GM12875 (cell line): Measurements from ENCODE around the gene CSTPP1.

Experiments used
- H3K4me3 ChIP-seq: one replicate; pipeline ENCODE4 v1.5.1; 2011; ENCODE audit warnings: low read depth, low read length, control low read depth
- TF ChIP-seq, protein P1 (sequence below): IDR thresholded peaks from 2 replicates; pipeline ENCODE4 v1.5.1; 2011; ENCODE audit warnings: low read depth, mild to moderate bottlenecking, control low read depth, inconsistent platforms, low read length, moderate library complexity, borderline replicate concordance; ENCODE audit not compliant: insufficient read depth

CSTPP1 gene

GRCh38 chr11:46969379-46969778 is 32.8 kb downstream of the CSTPP1 start:
- TF ChIP-seq, protein P1, sequence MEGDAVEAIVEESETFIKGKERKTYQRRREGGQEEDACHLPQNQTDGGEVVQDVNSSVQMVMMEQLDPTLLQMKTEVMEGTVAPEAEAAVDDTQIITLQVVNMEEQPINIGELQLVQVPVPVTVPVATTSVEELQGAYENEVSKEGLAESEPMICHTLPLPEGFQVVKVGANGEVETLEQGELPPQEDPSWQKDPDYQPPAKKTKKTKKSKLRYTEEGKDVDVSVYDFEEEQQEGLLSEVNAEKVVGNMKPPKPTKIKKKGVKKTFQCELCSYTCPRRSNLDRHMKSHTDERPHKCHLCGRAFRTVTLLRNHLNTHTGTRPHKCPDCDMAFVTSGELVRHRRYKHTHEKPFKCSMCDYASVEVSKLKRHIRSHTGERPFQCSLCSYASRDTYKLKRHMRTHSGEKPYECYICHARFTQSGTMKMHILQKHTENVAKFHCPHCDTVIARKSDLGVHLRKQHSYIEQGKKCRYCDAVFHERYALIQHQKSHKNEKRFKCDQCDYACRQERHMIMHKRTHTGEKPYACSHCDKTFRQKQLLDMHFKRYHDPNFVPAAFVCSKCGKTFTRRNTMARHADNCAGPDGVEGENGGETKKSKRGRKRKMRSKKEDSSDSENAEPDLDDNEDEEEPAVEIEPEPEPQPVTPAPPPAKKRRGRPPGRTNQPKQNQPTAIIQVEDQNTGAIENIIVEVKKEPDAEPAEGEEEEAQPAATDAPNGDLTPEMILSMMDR = no peak
- H3K4me3 ChIP-seq = no peak overlapping the region

- TF ChIP-seq, protein P1 = no peak
- no peak overlapping the region for H3K4me3 ChIP-seq
Measured at GRCh38 chr11:46970913-46971625, 34.5 kb downstream of the CSTPP1 start.

GRCh38 chr11:46972343-46972742 is 35.8 kb downstream of the CSTPP1 start:
- no peak overlapping the region for H3K4me3 ChIP-seq
- TF ChIP-seq, protein P1 = no peak

DNA sequence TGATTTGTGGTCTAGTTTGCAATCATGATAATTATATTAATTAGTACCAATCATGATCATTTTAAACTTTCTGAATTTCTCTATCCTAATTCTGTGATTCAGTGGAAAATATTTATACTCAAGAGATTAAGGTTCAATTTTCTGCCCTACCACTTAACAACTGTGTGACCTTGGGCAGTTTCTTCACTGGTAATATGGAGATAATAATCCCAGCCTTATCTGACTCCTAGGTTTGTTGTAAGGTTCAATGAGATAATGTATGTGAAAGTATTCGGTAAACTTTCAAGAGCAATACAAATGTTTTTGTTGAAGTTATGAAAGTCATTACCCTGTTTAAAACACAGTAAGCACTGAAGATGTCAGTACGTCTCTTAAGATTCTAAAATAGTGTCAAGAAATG is 36.3 kb downstream of the CSTPP1 start:
- H3K4me3 ChIP-seq = no peak overlapping the region
- TF ChIP-seq, protein P1 = no peak

DNA sequence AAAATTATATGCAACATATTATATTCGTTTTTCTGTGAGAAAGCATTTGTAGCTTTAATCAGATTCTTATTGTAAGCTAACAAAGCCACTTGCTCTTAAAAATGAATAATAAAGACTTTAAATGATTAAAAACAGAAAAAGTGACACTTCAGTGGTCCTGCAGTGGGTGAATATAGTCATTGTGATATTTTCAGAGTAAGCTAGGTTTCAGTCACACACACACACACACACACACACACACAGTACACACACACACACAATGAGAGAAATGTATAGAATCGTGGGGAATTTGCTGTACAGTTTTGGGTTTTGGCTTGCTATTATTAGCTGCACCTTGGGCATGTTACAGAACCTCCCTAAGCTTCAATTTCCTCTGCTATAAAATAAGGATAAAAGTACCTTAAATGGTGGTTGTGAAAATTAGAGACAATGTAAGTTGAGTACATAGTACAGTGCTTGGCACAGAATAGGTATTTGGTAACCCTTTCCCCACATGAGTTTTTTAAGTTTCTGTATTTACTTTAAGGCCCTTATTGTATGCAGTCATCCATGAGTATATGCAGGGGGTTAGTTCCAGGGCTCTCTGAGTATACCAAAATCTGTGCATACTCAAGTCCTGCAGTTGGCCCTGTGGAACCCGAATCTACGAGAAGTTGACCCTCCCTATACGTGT is 39.8 kb downstream of the CSTPP1 start:
- TF ChIP-seq, protein P1 = no peak
- H3K4me3 ChIP-seq = no peak overlapping the region

DNA sequence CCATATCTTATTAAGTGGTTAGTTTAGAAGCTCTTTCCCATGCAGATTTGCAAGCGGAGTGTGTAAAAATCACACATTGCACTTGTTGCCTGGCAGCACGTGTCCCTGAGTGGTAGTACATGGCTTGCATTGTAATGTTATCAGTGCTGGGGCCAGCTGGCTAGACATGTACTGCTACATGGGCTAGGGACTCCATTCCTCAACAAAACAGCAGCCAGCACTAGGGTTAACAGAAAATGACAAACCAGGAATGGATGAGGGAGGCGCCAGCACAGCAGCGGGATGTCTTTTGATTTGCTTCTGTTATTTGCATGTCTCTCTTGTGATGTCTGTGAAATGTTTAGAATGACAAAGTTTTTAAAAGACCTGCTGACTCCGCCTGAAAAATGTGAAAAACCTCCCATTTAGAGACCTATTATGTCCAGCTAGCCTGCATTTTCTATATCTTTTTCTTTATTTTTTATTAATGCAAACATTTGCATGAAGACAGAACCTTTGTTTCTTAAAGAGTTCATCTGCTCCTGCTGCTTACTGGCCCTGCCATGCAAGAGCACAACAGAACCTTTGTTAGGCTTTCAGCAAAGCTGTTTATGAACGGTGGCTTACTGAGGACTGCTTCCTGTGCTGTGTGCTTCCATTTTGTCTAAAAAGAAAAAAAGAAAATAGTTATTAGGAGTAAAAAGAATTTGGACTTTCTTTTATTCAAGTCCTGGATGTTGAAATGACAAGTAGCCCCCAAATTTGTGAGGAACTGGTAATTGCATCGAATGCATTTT is 40.7 kb downstream of the CSTPP1 start:
- H3K4me3 ChIP-seq = no peak overlapping the region
- TF ChIP-seq, protein P1 = no peak
